H54 (cell line): ENCODE data around the gene ESR2.
A peak's percentile ranks its signal among the peaks of the same experiment; 100 is the strongest.

Experiments
- DNase-seq: peaks from one replicate; pipeline ENCODE4 v3.0.0; 2011; ENCODE audit warnings: low spot score, mixed read lengths; ENCODE audit not compliant: insufficient read length
- FAIRE-seq: peaks from 3 replicates; lab custom pipeline; 2011; peaks lifted over from hg19 to GRCh38; lab: Jason Lieb, UNC
- POLR2A ChIP-seq: IDR thresholded peaks from 2 replicates; pipeline ENCODE4 v1.6.1; 2011; ENCODE audit warnings: low read depth, mild to moderate bottlenecking, low read length

The ESR2 gene

DNA sequence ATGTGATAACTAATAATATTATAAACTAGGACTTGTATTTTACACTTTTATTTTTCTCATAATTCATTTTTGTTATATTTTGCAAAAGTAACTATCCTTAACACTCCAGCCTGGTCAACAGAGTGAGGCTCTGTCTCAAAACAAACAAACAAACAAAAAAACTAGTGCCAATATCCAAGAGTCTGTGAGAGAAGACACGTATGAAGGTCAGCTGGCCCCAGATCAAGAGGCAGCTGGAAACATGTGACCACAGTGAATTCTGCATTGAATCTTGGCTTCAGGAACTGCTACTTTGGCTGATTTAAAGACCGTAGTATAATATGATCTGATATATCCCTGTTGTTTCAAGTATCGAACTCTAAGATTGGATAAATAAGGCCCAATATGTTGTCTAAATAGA is 47.0 kb downstream of the ESR2 start:
- FAIRE-seq (no peak), DNase-seq (no peak)
- no peak for TF ChIP-seq POLR2A

DNA sequence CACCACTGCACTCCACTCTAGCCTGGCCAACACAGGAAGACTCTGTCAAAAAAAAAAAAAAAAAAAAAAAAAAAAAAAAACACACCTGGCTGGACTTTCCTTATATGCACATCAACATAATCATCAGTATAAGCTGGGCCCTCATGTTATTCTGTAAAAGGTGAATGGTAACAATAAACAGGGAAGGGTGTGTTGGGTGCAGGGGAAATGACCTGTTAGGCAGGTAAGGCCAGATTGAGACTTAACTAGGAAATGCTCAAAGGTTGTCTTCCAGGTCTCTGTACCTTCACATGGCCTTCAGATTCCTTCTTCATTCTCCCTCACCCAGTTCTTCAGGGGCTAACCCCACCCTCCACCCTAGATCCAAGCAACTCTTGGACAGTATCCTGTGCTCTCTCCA is 47.5 kb downstream of the ESR2 start:
- FAIRE-seq (no peak), DNase-seq (no peak)
- TF ChIP-seq POLR2A = no peak

DNA sequence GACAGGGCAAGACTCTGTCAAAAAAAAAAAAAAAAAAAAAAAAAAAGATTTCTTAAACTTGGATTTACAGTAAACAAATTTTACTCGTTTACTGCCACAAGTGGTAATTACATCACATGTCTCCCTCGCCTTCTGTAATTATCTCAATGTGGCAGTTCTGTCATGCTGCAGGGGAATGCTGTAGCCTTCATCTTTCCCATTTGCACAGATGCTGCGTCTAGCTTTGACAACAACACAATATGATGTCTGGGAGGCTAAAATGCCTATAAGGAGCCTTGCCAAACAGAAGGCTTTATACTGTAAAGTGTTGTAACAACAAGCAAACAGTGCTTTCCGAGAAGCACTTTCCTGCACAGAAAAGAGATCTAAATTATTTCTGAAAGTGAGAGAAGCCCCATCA is 48.7 kb downstream of the ESR2 start:
- FAIRE-seq = no peak
- TF ChIP-seq POLR2A = no peak
- no peak for DNase-seq

DNA sequence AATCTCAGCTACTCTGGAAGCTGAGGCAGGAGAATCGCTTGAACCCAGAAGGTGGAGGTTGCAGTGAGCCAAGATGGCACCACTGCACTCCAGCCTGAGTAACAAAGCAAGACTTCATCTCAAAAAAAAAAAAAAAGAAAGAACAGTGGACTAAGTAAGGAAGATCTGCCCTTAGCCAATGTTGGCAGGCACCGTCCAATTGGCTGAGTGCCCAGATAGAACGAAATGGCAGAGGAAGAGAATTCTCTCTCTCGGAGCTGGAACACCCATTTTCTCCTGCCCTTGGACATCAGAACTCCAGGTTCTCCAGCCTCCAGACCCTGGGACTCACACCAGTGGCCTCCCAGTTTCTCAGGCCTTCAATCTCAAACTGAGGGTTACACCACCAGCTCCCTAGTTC is 49.9 kb downstream of the ESR2 start:
- FAIRE-seq = no peak
- DNase-seq = no peak
- TF ChIP-seq POLR2A = no peak

DNA sequence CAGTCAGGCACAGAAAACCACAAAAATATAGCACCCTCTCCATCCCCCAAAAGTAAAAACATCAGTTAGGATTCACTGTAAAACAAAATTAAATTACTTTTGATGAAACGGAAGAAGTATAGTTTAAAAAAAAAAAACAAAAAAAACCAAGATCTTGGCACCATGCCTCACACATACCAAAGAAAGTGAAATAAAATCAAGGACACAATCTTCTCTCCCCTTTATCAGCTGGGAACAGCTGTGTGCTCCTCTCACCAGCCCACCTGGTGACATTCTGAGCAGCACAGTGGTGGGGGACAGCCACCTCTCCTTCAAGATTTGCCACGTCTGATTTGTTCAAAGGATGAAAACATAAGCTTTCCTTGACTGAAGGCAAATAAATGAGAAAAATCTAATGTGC is 55.5 kb downstream of the ESR2 start:
- TF ChIP-seq POLR2A = no peak
- no peak for DNase-seq
- no peak for FAIRE-seq

DNA sequence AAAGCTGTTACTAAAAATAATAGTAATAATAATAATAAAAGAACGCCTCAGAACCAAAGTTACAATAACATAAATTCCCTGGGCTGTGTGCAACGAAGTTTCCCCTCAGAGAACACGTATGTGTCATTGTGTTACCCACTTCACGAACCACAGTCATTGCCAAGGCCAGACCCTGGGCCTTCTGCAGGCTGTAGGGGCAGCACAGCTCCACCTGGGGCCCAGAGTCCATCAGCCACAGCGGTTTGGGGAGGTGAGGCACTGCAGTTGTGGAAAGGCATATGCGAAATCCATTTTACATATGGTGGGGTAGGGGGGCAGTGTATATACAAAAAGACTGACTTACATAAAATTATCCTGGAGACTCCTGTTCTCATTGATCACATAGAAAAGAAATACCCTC is 56.1 kb downstream of the ESR2 start:
- FAIRE-seq (no peak), DNase-seq (no peak)
- no peak for TF ChIP-seq POLR2A

DNA sequence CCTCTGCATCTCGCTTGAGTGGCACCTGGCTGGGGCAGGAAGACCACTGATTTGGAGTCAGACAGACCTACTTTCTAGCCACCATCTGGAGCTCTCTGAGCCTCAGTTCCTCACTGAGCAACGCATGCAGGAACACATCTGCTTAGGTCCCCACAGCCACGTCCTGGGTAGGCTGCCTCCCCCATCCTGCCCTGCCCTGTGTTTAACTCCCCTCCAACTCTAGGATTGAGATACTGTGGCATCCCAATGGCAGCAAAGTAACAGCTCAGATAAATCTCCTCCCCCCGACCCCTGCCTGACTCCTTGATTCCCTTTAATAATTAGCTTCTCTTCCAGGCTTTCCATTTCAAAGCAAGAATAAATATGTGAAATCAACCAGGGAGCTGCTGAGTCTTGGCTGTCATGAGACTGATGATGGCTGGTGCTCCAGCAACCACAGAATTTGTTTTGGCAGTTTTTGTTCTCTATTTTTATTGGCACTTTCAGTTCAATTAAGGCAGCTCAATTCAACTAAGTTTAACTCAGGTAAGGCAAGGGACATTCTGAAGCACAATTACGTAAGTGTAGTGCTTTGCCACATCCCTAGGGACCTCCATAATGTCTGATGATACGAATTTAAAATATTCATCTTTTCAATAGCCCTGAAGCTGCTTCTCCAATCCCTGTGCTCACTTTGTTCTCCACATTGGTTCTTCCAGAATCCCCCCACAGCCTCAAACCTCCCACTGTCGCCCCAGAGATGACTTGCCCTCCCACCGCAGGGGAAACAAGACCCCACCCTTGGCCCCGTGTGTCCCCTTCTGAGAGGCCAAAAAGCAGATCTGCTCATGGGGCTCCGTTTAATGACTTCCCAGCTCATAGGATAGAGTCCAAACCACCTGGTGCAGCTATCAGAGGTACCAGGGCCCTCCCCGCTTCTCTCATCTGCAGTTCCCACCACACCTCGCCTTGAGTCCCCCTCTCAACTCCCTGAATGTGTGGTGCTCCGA is 58.2 kb downstream of the ESR2 start:
- no peak for FAIRE-seq
- DNase-seq = no peak
- no peak for TF ChIP-seq POLR2A

DNA sequence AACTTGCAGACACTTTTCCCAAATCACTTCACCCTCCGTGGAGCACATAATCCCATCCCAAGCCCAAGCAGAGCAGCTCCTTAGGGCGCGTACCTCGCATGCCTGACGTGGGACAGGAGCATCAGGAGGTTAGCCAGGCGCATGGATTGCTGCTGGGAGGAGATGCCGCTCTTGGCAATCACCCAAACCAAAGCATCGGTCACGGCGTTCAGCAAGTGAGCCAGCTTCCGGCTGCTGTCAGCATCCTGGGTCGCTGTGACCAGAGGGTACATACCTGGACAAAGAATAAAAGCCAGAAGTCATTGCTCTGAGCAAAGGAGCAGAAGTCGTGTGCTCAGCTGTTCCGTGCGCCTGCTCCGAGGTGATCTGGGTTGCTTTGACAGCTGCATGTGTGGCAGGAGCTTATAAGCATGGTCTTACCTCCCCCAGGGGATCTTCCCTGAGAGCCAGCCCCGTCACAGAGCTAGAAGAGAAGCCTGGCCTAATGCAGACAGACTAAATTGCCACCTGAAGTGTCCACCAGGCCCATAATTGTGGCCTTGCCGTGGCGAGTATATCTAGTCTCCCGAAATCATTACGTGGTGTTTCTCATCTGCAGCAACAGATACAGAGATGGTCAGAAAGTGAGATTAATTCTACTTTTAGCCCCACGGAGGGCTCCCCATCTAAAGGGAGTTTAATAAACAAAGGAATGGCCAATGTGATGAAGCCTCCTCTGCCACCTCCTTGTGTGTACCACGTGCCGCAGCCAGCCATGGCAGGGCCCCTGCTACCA is 59.1 kb downstream of the ESR2 start:
- FAIRE-seq (peak; percentile 87), DNase-seq (peak; percentile 50)
- TF ChIP-seq POLR2A = no peak

DNA sequence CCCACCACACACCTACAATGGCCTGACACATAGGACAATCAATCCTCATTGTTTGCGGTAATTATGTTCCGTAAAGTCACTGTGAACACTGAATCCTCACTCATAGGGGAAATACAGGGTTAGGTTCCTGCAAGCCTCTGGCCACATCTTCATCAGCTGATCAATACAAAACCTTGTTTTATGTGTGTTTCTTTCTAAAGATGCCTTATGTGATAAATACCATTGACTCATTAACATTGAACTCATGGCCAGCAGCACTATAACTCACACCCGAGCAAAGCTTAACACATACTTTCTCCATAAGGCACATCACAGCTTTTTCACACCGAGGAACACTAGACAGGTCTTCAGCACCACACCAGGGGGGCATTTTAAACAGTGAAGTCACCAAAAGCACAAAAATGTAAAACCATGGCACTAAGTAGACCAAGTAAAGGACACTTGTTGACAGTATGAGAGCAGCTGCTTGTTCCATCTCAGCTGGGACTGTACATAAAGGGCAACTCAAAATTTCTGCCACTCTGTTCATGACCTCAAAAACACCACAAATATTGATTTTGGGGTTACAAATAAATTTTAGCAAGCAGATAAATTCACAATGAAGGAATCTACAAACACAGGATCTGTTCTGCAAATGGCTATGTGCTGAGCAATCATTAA is 60.5 kb downstream of the ESR2 start:
- no peak for FAIRE-seq
- no peak for TF ChIP-seq POLR2A
- no peak for DNase-seq

DNA sequence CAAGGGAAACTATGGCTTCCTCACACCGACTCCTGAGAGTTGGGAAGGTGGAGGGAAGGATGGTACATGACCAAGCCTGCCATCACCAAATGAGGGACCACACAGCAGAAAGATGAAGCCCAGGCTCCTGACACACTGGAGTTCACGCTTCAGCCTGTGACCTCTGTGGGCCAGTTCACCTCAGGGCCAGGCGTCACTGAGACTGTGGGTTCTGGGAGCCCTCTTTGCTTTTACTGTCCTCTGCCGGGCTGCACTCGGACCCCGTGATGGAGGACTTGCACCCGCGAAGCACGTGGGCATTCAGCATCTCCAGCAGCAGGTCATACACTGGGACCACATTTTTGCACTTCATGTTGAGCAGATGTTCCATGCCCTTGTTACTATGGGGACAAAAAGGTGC is 61.2 kb downstream of the ESR2 start:
- TF ChIP-seq POLR2A = no peak
- DNase-seq (no peak), FAIRE-seq (no peak)

DNA sequence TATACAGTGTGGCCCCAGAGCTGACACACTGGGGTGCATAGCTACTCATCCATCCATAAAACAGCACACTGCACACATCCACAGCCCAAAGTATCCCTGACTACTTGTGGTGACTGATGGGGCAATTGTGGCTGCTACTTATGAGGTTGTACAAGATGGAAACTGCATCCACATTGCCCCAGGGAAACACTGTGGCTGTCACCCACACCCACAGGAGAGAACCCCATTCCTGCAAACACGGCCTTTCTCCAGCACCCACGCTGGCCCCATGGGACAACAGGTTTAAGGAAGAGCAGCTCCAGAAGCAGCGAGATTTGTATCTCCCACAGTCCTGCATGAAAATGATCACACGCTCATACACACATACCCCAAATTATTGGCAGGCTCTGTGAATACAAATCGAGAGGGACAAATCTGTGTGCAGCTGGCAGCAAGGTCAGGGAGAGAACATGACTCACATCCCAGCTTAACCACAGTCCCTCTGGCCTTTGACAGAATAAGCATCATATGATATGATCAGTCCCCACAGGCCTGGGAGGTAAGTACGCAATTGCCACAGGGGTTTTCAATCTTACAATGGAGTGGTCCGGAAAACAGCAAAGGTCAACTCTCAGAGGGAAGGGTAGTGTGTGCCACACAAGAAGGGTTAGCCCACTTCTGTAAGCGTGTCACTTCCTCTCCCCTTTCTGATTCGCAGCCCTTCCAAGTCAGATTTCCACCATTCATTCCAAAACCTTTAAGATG is 61.9 kb downstream of the ESR2 start:
- no peak for TF ChIP-seq POLR2A
- FAIRE-seq (peak; percentile 99), DNase-seq (peak; percentile 63)

DNA sequence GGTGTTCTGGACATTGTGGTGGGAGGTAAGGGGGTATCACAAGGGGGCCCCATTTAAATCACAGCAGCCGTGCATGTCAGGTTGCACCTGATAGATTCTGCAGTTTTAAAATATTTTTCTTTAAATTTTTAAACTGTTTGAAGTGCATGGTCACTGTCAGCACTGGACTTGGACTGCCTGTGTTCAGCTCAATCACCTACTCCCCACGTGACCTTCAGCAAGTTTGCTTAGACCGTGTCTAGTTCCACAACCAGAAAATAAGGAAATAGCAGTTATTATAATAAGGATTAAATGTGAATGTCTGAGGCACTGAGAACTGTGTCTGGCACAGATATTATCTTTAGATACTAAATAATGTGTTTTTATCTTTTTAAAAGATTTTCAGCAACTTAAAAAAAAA is 64.7 kb downstream of the ESR2 start:
- no peak for TF ChIP-seq POLR2A
- FAIRE-seq (no peak), DNase-seq (no peak)

DNA sequence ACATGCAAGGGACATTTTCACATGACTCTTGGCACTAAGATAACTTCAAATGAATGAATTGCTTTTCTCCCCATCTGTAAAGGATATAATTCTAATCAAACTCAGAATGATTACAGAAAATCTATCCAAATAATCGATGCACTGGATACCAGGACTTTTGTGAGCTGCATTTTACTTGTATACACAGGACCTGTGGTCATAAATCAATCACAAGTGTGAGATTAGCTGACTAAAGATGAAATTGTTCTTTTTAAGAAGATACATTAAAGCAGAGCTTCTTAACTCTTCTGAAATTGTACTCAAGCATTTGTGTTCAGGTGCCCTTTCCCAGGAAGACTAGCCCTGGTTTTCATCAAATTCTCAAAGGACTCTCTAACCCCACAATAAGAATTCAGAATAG is 66.3 kb downstream of the ESR2 start:
- TF ChIP-seq POLR2A = no peak
- FAIRE-seq (no peak), DNase-seq (no peak)
